GM12801 (cell line): ENCODE data around the gene DNAAF8.

ENCODE experiments used
- CTCF ChIP-seq: IDR thresholded peaks from one replicate; pipeline ENCODE4 v1.5.1; 2011; ENCODE audit warnings: control low read depth; ENCODE audit not compliant: insufficient read length; ENCODE audit errors: extremely low read depth

DNAAF8 gene

GRCh38 chr16:4734730-4735535 lies 596 bp downstream of the DNAAF8 start:
- no peak for TF ChIP-seq CTCF

- no peak for TF ChIP-seq CTCF
Measured at GRCh38 chr16:4736546-4736945, 2.2 kb downstream of the DNAAF8 start.

- no peak for TF ChIP-seq CTCF
Measured at GRCh38 chr16:4737545-4737944, 3.2 kb downstream of the DNAAF8 start.

- no peak for TF ChIP-seq CTCF
Measured at GRCh38 chr16:4743226-4743878, 9.0 kb downstream of the DNAAF8 start.

GRCh38 chr16:4744555-4745273 lies 10.4 kb downstream of the DNAAF8 start:
- no peak for TF ChIP-seq CTCF

GRCh38 chr16:4745274-4745569 lies 10.9 kb downstream of the DNAAF8 start:
- no peak for TF ChIP-seq CTCF

- TF ChIP-seq CTCF: no peak
Measured at GRCh38 chr16:4746215-4746614, 11.9 kb downstream of the DNAAF8 start.
